HG03097 (cell line): ENCODE measurements around the gene WFDC12.

ENCODE experiments used
- ATAC-seq: cut with Tn5 transposase; IDR thresholded peaks from one replicate; pipeline ENCODE4 v1.9.1; 2021; ENCODE audit not compliant: unreplicated experiment, low FRiP score

WFDC12 gene

DNA sequence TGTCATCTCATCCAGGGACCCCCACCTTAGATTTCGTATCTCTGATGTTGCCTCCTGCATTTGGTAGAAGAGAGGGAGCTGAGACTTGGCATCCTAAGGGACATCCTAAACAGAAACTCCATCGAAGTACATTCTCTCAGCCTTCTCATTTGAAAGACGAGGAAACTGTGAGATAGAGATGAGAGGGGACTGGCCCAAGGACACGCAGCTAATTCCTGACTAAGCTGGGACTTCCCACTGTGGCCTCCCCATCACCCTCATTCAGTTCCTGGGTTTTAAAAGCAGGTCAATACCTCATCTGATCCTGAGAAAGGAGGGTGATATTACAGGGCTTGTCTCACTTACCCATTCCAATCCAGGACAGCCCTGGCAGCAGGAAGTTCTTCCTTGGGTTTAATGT is 8.4 kb downstream of the WFDC12 start:
- ATAC-seq: no peak

DNA sequence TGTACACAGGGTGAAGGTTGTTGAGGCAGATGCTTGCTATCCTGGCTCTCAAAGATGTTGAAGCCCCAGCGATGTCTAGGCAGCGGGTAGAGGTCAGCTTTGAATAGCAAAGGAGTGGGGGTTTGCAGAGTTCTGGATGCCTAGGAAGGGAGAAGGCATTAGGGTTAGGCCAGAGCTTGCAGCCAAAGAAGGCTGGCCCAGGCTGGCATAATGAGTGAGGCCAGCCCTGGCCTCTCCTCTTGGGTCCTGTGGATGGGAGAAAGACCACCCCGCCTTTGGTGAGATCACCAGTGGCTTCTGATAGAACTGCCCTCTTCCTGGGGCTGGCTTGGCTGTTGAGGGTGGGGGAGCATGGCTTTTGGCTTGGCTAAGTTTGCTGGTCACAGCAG is 8.9 kb downstream of the WFDC12 start:
- ATAC-seq: no peak

DNA sequence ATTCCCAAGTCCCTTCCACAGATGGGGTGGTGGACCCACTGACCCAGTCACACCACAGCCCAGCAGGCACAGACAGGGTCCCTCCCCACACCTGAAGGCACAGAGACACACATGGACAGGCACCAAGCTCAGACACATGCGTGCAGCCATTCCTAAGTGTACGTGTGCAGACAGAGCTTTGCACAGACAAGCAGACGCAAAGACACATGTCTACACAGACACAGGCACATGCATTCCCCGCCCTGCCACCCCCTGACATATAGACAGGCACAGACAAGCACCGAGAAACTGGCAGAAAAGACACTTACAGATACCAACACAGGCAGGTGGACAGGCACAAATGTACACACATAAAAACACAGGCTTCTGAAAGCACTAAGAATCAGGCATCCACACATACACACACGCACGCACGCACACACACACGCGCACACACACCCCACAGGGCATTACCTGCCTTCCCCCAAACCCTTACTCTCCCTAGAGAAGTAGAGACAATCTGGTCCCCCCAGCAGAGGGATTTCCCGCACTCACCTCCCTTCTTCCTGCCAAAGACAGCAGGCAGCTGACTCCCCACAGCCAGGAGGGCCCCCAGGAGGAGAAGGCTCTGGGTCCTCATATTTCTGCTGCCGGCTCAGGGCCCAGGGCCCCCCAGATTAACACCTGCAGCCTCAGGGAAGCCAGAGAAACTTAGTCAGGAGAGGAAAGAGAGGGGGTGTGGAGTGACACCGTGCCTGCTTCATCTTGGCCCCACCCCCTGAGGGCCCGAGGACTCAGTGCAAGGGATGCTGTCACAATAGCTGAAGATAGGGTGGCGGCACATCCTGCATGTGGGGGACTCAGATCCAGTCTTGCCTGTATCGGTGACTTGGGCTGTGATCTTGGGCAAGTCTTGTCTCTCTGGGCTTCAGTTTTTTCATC is 9.5 kb downstream of the WFDC12 start, which contains the start of gene WFDC5:
TSS of gene WFDC5 (minus strand) at position 710 of the 921 bp plus-strand sequence. CDS start at position 619, 91 bp downstream.
- ATAC-seq: no peak

DNA sequence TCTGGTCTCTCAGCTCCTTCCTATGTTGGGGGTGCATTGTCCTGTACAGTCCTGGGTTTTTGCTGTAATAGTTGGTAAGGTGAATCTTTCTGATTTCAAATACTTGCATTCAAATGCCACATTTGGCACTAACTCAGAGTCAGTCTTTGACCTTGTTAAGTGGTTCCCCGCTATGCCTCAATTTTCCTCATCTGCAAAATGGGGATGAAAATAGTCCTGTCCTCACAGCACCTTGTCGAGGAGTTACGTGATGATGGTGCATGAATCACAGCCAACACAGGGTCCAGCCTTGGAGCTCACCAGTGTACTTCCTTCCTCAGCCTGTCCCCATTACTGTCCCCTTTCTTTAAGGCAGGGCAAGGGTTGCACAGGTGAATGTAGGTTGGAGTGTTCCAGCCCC is 10.4 kb downstream of the WFDC12 start:
- ATAC-seq: no peak

GRCh38 chr20:45112754-45113153 is 11.5 kb downstream of the WFDC12 start:
- no peak for ATAC-seq

- ATAC-seq: no peak
These were observed 12.3 kb downstream of the WFDC12 start for GRCh38 chr20:45111799-45112471.

- no peak for ATAC-seq
These were observed 13.0 kb downstream of the WFDC12 start for GRCh38 chr20:45111285-45111684.

GRCh38 chr20:45110301-45110700 is 14.0 kb downstream of the WFDC12 start:
- no peak for ATAC-seq

GRCh38 chr20:45109634-45110033 is 14.6 kb downstream of the WFDC12 start:
- no peak for ATAC-seq

GRCh38 chr20:45105317-45105716 is 18.9 kb downstream of the WFDC12 start:
- no peak for ATAC-seq

DNA sequence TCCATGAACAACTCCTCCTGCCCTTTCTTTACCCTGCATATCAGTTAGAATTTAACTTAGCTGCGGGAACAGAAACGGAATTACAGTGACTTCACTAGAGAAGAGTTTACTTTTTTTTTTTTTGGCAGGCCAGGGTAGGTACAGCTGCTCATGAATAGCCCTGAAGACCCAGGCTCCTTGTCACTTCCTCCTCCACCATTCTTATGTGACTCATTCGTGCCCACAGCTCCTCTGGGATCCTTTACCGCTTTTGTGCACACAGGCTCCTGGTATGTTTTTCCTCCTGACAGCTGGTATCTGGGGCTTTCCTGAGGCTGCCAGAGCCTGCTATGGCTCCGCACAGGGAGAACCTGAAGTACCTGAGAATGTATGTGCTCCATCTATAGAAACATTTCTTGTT is 19.5 kb downstream of the WFDC12 start:
- no peak for ATAC-seq

DNA sequence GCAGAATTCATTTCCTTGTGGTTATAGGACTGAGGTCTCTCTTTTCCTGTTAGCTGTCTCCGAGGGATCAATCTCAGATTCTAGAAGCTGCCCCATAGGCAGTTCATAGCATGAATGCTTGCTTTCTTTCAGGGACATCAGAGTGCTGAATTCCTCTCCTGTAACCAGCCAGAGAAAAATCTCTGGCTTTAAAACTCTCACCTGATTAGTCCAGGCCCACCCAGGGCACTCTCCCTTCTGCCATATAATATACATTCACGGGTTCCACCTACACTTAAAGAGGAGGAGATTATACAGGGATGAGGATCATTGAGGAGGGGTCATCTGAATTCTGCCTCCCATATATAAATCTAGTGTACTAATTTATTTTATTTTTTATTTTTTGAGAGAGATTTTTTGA is 21.2 kb downstream of the WFDC12 start:
- ATAC-seq: no peak

- ATAC-seq: no peak
These were observed 22.9 kb downstream of the WFDC12 start for GRCh38 chr20:45101333-45101850.

GRCh38 chr20:45100563-45101245 is 23.6 kb downstream of the WFDC12 start, which contains the start of gene KCNS1:
Gene KCNS1 (minus strand): TSS chr20:45101127. CDS start chr20:45099236, 1,891 bp downstream.
- ATAC-seq: no peak

DNA sequence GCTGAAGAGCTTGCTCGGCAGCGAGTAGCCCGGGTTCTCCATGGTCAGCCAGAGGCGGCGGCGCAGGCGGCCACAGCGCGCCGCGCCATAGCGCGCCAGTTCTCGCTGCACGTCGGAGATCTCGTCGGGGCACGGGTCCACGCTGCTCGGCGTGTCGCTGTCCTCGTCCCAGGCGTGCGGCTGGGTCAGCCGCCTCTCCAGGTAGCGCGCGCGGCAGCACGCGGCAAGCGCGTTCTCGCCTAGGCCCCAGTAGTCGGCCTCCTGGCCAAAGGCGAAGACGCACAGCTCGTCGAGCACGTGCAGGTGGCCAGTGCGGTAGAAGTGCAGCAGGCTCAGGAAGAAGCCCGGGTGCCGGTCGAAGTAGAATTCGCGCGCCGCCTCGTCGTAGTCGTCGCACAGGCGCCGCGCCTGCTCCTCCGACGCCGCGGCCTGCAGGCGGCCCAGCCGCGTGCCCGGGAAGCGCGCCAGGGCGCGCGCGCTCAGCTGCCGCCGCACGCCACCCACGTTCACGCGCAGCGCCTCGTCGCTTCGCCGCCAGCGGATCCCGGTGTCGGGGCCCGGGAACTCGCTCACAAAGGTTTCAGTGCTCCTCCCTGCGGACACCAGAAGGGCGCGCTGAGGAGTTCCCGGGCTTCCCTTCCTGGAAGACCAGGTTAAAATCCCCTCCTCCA is 26.0 kb downstream of the WFDC12 start:
- no peak for ATAC-seq

GRCh38 chr20:45097485-45098102 is 26.7 kb downstream of the WFDC12 start:
- no peak for ATAC-seq

DNA sequence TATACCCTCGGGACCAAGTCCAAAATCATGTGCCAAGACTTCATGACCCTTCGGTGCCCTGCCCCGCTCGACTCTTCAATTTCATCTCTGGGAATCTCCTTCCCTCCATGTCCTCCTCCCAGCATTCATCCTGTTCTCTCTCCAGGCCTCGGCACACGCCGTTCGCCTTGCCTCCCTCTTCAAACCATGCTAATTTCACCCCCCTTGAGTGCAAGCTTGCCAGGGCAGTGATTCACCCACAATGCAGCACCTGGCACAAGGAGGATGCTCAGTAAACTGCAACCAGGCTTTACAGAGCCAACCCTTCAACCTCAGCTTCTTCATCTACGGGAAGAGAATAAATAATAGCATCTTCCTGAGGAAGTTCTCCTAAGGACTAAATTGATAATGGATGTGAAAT is 27.5 kb downstream of the WFDC12 start:
- ATAC-seq: no peak

DNA sequence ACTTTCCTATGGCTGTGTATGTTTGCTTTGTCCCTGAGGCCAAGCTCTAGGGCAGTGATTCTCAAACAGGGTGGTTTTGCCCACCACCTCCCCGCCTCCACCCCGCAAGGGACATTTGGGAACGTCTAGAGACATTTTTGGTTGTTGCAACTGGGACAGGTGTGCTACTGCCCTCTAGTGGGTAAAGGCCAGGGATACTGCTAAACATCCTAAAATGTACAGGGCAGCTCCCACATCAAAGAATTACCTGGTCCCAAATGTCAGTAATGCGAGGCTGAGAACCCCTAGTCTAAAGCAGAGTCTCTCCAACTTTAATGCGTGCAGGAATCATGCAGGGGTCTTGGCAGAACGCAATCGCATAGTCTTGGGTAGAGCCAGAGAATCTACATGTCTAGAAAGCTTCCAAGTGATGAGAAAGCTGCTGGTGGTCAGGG is 28.4 kb downstream of the WFDC12 start:
- ATAC-seq: no peak

GRCh38 chr20:45094864-45095574 is 29.2 kb downstream of the WFDC12 start:
- no peak for ATAC-seq
